GM12865 (cell line): ENCODE measurements around the gene EEPD1.
"Not testable (repeated sequence)": the region's sequence is repeated elsewhere in the genome, so short reads cannot be mapped to it uniquely, and the experiment has no call there.

Experiments
- DNase-seq: peaks from one replicate; pipeline ENCODE4 v3.0.0; 2010; ENCODE audit warnings: low read depth
- H3K4me3 ChIP-seq: 2 replicates; pipeline ENCODE4 v1.5.1; 2011; ENCODE audit warnings: mild to moderate bottlenecking, low read depth, low read length, control low read depth
- TF ChIP-seq, protein P1 (sequence below): IDR thresholded peaks from 2 replicates; pipeline ENCODE4 v1.5.1; 2011; ENCODE audit warnings: low read length, control low read depth, low read depth, inconsistent platforms; ENCODE audit not compliant: insufficient read depth; ENCODE audit errors: missing control alignments

EEPD1 gene

DNA sequence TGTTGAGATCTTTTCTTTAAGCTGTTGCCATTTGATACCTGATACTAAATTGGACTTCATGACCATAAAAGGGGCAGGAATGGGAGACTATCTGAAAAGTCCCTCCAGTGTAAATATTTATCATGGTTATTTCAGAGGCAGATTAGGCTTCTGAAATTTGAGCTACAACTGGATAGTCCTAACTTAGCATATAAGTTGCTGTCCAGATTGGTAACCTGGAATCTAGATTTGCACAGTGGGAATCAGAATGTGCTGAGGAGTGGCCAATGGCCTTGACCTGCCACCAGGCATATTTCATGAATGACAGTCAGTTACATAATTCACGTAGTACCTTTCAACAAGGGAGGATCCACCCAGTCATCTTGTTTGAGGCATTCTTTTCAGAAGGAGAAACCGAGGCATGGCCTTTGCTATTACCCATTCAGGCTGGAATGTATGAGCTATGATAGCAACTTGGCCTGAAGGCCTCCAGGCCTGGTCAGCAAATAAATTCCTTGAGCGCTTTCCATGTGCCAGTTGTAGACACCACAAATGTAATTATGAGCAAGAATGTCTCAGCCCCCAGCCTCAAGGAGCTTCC is 80.0 kb downstream of the EEPD1 start:
- DNase-seq, result no peak
- TF ChIP-seq, protein P1, sequence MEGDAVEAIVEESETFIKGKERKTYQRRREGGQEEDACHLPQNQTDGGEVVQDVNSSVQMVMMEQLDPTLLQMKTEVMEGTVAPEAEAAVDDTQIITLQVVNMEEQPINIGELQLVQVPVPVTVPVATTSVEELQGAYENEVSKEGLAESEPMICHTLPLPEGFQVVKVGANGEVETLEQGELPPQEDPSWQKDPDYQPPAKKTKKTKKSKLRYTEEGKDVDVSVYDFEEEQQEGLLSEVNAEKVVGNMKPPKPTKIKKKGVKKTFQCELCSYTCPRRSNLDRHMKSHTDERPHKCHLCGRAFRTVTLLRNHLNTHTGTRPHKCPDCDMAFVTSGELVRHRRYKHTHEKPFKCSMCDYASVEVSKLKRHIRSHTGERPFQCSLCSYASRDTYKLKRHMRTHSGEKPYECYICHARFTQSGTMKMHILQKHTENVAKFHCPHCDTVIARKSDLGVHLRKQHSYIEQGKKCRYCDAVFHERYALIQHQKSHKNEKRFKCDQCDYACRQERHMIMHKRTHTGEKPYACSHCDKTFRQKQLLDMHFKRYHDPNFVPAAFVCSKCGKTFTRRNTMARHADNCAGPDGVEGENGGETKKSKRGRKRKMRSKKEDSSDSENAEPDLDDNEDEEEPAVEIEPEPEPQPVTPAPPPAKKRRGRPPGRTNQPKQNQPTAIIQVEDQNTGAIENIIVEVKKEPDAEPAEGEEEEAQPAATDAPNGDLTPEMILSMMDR, result no peak
- H3K4me3 ChIP-seq, result no peak overlapping the region

DNA sequence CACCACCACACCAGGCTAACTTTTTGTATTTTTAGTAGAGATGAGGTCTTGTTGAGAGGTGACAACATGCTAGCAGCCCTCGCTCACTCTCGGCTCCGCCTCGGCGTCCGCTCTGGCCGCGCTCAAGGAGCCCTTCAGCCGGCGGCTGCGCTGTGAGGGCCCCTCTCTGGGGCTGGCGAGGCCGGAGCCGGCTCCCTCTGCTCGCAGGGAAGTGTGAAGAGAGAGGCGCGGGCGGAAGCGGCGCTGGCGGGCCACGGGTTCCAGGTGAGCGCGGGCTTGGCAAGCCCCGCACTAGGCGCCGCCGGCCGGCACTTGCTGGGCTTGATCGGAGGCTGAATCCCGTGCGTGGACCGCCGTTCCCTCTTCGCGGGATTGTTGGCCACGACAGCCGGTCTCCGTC is 83.0 kb downstream of the EEPD1 start:
- no peak for DNase-seq
- H3K4me3 ChIP-seq, result no peak overlapping the region
- TF ChIP-seq, protein P1, result no peak

DNA sequence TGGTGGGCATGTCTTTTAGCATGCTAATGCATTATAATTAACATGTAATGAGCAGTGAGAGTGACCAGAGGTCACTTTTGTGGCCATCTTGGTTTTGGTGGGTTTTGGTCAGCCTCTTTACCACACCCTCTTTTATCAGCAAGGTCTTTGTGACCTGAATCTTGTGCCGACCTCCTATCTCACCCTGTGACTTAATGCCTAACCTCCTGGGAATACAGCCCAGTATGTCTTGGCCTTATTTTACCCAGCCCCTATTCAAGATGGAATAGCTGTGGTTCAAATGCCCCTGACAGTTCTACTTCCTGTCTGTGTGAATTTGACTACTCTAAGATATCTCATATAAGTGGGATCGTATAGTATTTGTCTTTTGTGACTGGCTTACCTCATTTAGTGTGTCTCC is 85.1 kb downstream of the EEPD1 start:
- TF ChIP-seq, protein P1, result no peak
- no peak overlapping the region for H3K4me3 ChIP-seq
- no peak for DNase-seq

- DNase-seq, H3K4me3 ChIP-seq: not testable (repeated sequence)
Measured at GRCh38 chr7:36243356-36243755, 90.3 kb downstream of the EEPD1 start.

GRCh38 chr7:36244001-36244400 is 90.9 kb downstream of the EEPD1 start:
- DNase-seq, H3K4me3 ChIP-seq: not testable (repeated sequence)

- DNase-seq, result no peak
- TF ChIP-seq, protein P1, result no peak
- H3K4me3 ChIP-seq, result no peak overlapping the region
Measured at GRCh38 chr7:36244429-36244828, 91.4 kb downstream of the EEPD1 start.

DNA sequence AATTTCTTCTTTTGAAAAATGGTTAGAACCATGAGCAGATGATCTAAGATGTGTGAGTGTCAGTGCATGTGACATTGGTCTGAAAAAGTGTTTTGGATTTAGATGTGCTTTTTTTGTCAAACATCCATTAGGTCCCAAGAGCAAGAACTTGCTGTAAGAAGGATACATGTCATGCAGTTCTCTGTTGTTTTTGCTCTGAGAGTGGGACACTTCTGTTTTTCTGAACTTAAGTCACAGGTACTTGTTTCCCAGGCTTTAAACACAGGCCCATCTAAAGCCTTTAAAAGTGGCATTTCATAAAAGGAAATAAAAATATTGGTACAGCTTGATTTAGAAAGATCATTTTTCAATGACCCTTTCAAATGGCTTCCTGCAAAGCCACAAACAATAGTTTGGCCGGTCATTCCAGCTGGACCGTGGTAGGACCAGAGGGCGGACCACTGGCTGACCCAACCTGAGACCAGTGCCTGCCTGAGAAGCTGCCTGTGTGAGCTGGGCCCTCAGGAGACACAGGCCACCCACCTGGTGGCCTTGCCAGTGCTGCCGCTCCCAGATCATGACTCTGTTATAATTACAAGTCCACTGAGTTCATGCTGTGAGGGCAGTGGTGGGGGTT is 92.7 kb downstream of the EEPD1 start:
- TF ChIP-seq, protein P1, result no peak
- DNase-seq, result no peak
- no peak overlapping the region for H3K4me3 ChIP-seq

DNA sequence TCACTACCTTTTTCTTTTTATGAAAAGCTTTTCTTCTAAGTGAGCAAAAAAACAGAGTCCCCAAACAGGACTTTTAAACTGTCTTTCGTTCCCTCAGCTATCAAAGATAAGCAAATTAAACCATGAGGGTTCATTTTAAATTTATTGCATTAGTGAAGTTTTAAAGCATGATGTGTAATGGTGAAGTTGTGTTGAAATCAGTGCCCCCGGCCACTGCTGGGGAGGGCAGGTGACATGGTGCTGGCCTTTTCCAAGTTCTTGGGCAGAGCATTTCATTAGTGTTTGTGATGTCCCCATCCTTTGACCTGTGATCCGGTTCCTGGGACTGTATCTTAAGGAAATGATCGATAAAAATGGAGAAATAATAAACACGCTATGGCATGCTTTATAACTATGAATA is 96.0 kb downstream of the EEPD1 start:
- DNase-seq, result no peak
- H3K4me3 ChIP-seq, result no peak overlapping the region
- TF ChIP-seq, protein P1, result no peak
